Mesothelial cell of epicardium (in vitro differentiated cells): ENCODE measurements around the gene KCNN3. TPM values are rescaled to one million over a fixed set of nuclear protein-coding genes. Genes with fewer than 3 reads are reported as not detected.

ENCODE experiments used
- DNase-seq, 2 experiments: peaks; one replicate each; pipeline ENCODE4 v3.0.0; 2021; ENCODE audit warnings: low spot score in 2 of 2; ENCODE audit not compliant: unreplicated experiment in 2 of 2
- H3K27ac Mint-ChIP-seq: 2 replicates; pipeline ENCODE4 v1.8.0; 2021; ENCODE audit warnings: mixed read lengths
- H3K27me3 Mint-ChIP-seq: 2 replicates; pipeline ENCODE4 v1.8.0; 2021; ENCODE audit warnings: low read depth, mixed read lengths
- H3K36me3 Mint-ChIP-seq: 2 replicates; pipeline ENCODE4 v1.8.0; 2021; ENCODE audit warnings: mixed read lengths
- H3K4me1 Mint-ChIP-seq: 2 replicates; pipeline ENCODE4 v1.8.0; 2021; ENCODE audit warnings: mixed read lengths
- H3K4me3 Mint-ChIP-seq: 2 replicates; pipeline ENCODE4 v1.8.0; 2021; ENCODE audit warnings: mild to moderate bottlenecking, moderate library complexity, mixed read lengths
- H3K9me3 Mint-ChIP-seq: 2 replicates; pipeline ENCODE4 v1.8.0; 2021; ENCODE audit warnings: mixed read lengths
- CTCF ChIP-seq: fragments of 200-600 bp; sonication (generic); IDR thresholded peaks from one replicate; pipeline ENCODE4 v1.5.0; 2021; ENCODE audit warnings: antibody characterized with exemption; ENCODE audit not compliant: unreplicated experiment
- total RNA-seq: library from RNA; stranded (reverse); gene quantifications from 3 replicates; pipeline ENCODE4 v1.2.1, GENCODE V29; 2021

The KCNN3 gene
- total RNA-seq: 1.2 to 1.5 TPM (median 1.3 TPM) in 3 replicates

- no peak for TF ChIP-seq CTCF
- H3K27ac Mint-ChIP-seq: no peak within 1 kb of the TSS
- no peaks in the 10 kb centered on the region for H3K9me3 Mint-ChIP-seq
- peaks cover 34% of the 10 kb centered on the region for H3K4me1 Mint-ChIP-seq
- no peaks in the 10 kb centered on the region for H3K36me3 Mint-ChIP-seq
- DNase-seq: peak; percentile 87 to 94
- peaks cover 58% of the 10 kb centered on the region for H3K27me3 Mint-ChIP-seq
- H3K4me3 Mint-ChIP-seq: peak within 1 kb of the TSS; percentile 62
Observed at GRCh38 chr1:154870115-154870571, at the start of gene KCNN3. KCNN3 (minus strand) TSS chr1:154870281; CDS start chr1:154869964, 317 bp downstream.

- no peak overlapping the region for H3K4me3 Mint-ChIP-seq
- no peaks in the 10 kb centered on the region for H3K4me1 Mint-ChIP-seq
- TF ChIP-seq CTCF: no peak
- no peaks in the 10 kb centered on the region for H3K27me3 Mint-ChIP-seq
- H3K27ac Mint-ChIP-seq: no peak overlapping the region
- DNase-seq: no peak
- H3K36me3 Mint-ChIP-seq: peaks cover 10% of the 10 kb centered on the region
- H3K9me3 Mint-ChIP-seq: peaks cover 22% of the 10 kb centered on the region
Observed at GRCh38 chr1:154913273-154913672, 43.2 kb upstream of the KCNN3 start.

GRCh38 chr1:154912755-154913154 is 42.7 kb upstream of the KCNN3 start:
- Mint-ChIP-seq H3K27ac (no peak overlapping the region), H3K4me1 (no peaks in the 10 kb centered on the region), H3K9me3 (peaks cover 27% of the 10 kb centered on the region), H3K27me3 (no peaks in the 10 kb centered on the region), H3K36me3 (peaks cover 10% of the 10 kb centered on the region), H3K4me3 (no peak overlapping the region)
- TF ChIP-seq CTCF: no peak
- DNase-seq: no peak

GRCh38 chr1:154911691-154912550 is 41.8 kb upstream of the KCNN3 start:
- H3K27ac Mint-ChIP-seq: no peak overlapping the region
- H3K36me3 Mint-ChIP-seq: peaks cover 10% of the 10 kb centered on the region
- peaks cover 30% of the 10 kb centered on the region for H3K9me3 Mint-ChIP-seq
- H3K4me3 Mint-ChIP-seq: no peak overlapping the region
- no peaks in the 10 kb centered on the region for H3K4me1 Mint-ChIP-seq
- no peaks in the 10 kb centered on the region for H3K27me3 Mint-ChIP-seq
- no peak for DNase-seq
- TF ChIP-seq CTCF: no peak

GRCh38 chr1:154910851-154911250 is 40.8 kb upstream of the KCNN3 start:
- peaks cover 25% of the 10 kb centered on the region for H3K9me3 Mint-ChIP-seq
- H3K27ac Mint-ChIP-seq: no peak overlapping the region
- no peak overlapping the region for H3K4me3 Mint-ChIP-seq
- H3K36me3 Mint-ChIP-seq: peaks cover 2% of the 10 kb centered on the region
- H3K27me3 Mint-ChIP-seq: no peaks in the 10 kb centered on the region
- no peak for TF ChIP-seq CTCF
- no peak for DNase-seq
- no peaks in the 10 kb centered on the region for H3K4me1 Mint-ChIP-seq
